ENCODE results near the gene ANKLE1.

DNA sequence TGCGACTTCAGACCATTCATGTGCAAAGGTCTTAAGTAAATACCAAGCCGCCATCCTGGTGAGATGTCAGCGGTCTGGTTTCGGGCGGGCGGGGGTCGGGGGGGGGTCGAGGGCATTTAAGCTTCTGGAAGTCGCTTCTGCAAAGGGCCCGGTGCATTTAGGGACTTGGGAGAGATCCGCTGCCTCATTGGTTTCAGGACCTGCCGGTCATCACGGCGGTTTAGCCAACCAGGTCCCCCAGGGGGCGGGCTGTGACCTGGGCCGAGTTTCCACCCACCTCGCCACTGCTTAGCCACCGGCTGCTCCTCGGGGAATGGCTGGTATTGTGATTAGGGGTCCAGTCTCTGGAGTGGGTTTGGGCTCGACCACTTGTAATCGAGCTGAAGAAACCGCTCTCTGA, 7.8 kb downstream of the ANKLE1 start:
- TF ChIP-seq POLR2A (IDR thresholded peaks at IDR 0.05; ENCODE audit: low read length) (no peak), GATA1 (IDR thresholded peaks at IDR 0.05; ENCODE audit: low read depth, low read length) (no peak)
